GM19397 (cell line): ENCODE measurements around the gene ZBTB44.
"Not testable (repeated sequence)": the region's sequence is repeated elsewhere in the genome, so short reads cannot be mapped to it uniquely, and the experiment has no call there.

Source experiments
- ATAC-seq: cut with Tn5 transposase; IDR thresholded peaks from one replicate; pipeline ENCODE4 v1.9.1; 2021; ENCODE audit warnings: mild to moderate bottlenecking, moderate library complexity; ENCODE audit not compliant: unreplicated experiment

Gene ZBTB44

GRCh38 chr11:130314750-130315285 lies at the start of gene ZBTB44:
Gene ZBTB44 (minus strand): TSS chr11:130314917. CDS start chr11:130261873, 53,044 bp downstream.
- peak; percentile 59 for ATAC-seq

- ATAC-seq, result no peak
These were observed 44.7 kb upstream of the ZBTB44 start for GRCh38 chr11:130359419-130359818.

- no peak for ATAC-seq
These were observed 43.7 kb upstream of the ZBTB44 start for GRCh38 chr11:130358398-130358797.

GRCh38 chr11:130347261-130347660 lies 32.5 kb upstream of the ZBTB44 start:
- no peak for ATAC-seq

GRCh38 chr11:130344841-130345240 lies 30.1 kb upstream of the ZBTB44 start:
- no peak for ATAC-seq

- no peak for ATAC-seq
These were observed 26.1 kb upstream of the ZBTB44 start for GRCh38 chr11:130340671-130341319.

- ATAC-seq, result no peak
These were observed 23.9 kb upstream of the ZBTB44 start for GRCh38 chr11:130338667-130339066.

GRCh38 chr11:130337281-130338089 lies 22.8 kb upstream of the ZBTB44 start:
- no peak for ATAC-seq

GRCh38 chr11:130331397-130331796 lies 16.7 kb upstream of the ZBTB44 start:
- ATAC-seq, result not testable (repeated sequence)

- no peak for ATAC-seq
These were observed 15.5 kb upstream of the ZBTB44 start for GRCh38 chr11:130330101-130330684.

- no peak for ATAC-seq
These were observed 13.7 kb upstream of the ZBTB44 start for GRCh38 chr11:130328420-130328819.

GRCh38 chr11:130327716-130328115 lies 13.0 kb upstream of the ZBTB44 start:
- ATAC-seq, result no peak

- no peak for ATAC-seq
These were observed 11.0 kb upstream of the ZBTB44 start for GRCh38 chr11:130325691-130326090.

- ATAC-seq, result no peak
These were observed 9.0 kb upstream of the ZBTB44 start for GRCh38 chr11:130323452-130324450.

- no peak for ATAC-seq
These were observed 7.4 kb upstream of the ZBTB44 start for GRCh38 chr11:130322126-130322525.

GRCh38 chr11:130318031-130318673 lies 3.4 kb upstream of the ZBTB44 start:
- no peak for ATAC-seq

GRCh38 chr11:130315354-130315970 lies 745 bp upstream of the ZBTB44 start:
- ATAC-seq, result no peak

- ATAC-seq, result peak; percentile 58
These were observed 450 bp downstream of the ZBTB44 start for GRCh38 chr11:130314184-130314749.
